HG02970 (cell line): ENCODE results near the gene DHRS4L2.
"Not testable (repeated sequence)": the region's sequence is repeated elsewhere in the genome, so short reads cannot be mapped to it uniquely, and the experiment has no call there.

Experiments
- ATAC-seq: cut with Tn5 transposase; IDR thresholded peaks from one replicate; pipeline ENCODE4 v1.9.1; 2021; ENCODE audit warnings: mild to moderate bottlenecking, moderate library complexity, moderate number of reproducible peaks; ENCODE audit not compliant: unreplicated experiment, low FRiP score

DHRS4L2 gene

GRCh38 chr14:24013654-24014514 is 25.2 kb downstream of the DHRS4L2 start:
- ATAC-seq: no peak

DNA sequence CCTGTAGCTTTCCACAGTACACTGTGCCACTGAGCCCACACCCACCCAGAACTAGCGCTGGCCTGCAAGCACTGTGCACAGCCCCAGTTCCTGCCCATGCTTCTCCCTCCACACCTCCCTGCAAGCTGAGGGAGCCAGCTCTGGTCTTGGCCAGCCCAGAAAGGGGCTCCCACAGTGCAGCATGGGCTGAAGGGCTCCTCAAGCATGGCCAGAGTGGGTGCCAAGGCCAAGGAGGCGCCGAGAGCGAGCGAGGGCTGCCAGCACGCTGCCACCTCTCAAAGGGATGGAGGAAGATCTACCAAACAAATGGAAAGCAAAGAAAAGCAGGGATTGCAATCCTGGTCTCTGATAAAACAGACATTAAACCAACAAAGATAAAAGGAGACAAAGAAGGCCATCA is 27.0 kb downstream of the DHRS4L2 start:
- ATAC-seq: not testable (repeated sequence)

DNA sequence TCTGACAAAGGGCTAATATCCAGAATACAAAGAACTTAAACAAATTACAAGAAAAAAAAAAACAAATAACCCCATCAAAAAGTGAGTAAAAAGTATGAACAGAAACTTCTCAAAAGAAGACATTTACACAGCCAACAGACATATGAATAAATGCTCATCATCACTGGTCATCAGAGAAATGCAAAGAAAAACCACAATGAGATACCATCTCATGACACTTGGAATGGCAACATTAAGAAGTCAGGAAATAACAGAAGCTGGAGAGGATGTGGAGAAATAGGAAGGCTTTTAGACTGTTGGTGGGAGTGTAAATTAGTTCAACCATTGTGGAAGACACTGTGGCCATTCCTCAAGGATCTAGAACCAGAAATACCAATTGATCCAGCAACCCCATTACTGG is 30.2 kb downstream of the DHRS4L2 start:
- not testable (repeated sequence) for ATAC-seq

DNA sequence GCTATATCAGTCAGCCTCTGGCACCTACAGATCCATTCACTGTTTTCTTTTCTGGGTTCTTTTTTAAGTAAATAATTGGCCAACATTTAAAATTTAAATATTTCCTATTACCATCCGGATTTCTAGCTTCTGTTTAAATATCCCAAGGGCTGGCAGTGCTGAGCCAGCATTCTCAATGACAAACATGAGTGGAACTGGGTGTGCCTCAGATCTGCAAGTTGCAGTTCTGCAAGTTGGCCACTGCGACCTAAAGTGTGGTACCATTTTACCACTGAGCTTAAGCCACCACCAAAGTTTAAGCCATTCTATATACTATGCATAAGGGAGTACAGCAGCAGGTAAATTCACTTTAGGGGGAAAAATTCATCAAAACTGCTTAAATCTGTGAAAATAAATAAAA is 31.2 kb downstream of the DHRS4L2 start:
- ATAC-seq: not testable (repeated sequence)

GRCh38 chr14:24020520-24020919 is 31.8 kb downstream of the DHRS4L2 start:
- not testable (repeated sequence) for ATAC-seq

GRCh38 chr14:24024939-24025418 is 36.2 kb downstream of the DHRS4L2 start:
- not testable (repeated sequence) for ATAC-seq

DNA sequence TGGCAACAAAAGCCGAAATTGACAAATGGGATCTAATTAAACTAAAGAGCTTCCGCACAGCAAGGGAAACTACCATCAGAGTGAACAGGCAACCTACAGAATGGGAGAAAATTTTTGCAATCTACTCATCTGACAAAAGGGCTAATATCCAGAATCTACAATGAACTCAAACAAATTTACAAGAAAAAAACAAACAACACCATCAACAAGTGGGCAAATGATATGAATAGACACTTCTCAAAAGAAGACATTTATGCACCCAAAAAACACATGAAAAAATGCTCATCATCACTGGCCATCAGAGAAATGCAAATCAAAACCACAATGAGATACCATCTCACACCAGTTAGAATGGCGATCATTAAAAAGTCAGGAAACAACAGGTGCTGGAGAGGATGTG is 41.0 kb downstream of the DHRS4L2 start:
- not testable (repeated sequence) for ATAC-seq

DNA sequence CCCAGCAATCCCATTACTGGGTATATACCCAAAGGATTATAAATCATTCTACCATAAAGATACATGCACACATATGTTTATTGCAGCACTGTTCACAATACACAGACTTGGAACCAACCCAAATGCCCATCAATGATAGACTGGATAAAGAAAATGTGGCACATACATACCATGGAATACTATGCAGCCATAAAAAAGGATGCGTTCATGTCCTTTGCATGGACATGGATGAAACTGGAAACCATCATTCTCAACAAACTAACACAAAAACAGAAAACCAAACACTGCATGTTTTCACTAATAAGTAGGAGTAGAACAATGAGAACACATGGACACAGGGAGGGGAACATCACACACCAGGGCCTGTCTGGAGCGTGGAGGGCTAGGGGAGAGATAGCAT is 42.6 kb downstream of the DHRS4L2 start:
- not testable (repeated sequence) for ATAC-seq

DNA sequence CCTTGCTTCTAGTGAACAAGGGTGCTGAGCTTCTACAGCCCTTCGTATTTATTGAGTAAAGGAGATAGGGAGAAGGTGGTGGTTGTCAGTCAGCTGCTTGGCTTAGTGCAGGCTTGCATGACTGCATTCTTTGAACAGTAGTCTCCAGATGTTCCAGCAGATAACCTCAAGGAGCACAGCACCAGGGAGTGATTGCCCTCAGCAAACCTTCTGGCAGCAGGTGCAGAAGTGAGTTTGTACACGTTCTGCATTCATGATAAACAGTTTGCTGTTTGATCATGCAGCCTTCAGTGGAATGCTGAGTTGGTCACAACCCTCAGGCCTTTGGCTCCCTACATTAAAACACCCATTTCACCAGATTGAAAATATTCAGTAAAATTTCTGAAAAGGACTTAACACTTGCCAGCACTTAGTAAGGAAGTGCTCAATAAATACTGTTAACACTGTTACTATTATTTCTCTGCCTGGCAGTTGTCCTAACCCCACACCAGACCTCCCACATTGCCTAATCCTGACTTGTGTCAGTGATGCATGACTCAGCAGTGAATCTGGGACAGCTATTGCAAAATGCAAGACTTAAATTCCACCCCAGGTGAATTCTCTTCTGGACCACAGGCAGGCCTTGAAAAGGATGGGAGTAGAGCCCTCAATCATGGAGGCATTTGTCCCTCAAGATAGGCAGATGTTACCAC is 44.1 kb downstream of the DHRS4L2 start:
- ATAC-seq: no peak

GRCh38 chr14:24035769-24036168 is 47.0 kb downstream of the DHRS4L2 start:
- ATAC-seq: not testable (repeated sequence)

- no peak for ATAC-seq
These were observed 47.6 kb downstream of the DHRS4L2 start for GRCh38 chr14:24036169-24036962.

DNA sequence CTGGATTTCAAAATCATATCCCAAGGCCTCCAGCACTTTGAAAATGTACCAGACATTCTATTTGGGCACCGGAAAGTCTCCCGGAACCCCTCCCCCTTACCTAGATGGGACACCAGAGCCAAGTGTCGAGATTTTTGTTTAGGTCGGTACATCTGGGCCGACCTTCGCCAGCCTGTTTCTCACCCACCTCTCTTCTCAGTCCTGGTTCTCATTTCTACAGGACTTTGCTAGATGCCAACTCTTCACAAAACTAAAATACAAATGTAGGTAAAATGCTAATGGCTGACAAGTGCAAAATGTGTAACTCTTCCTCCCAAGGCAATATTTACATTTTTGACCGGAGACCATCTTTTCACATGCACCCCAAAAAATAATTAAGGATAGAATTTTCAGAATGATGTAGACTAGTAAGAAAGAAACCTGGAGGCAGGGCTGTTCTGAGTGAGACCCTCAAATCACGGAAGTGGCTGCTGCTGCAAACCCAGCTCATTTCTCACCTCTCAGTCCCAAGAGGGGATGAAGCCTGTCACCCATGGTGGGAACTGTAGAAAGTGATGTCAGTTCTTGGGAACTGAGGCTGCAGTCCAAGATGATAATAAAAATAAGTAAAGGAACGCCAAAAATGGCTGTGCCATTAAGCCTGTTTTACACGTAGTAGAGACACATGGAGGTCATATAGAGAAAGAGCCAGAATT is 48.4 kb downstream of the DHRS4L2 start:
- ATAC-seq: not testable (repeated sequence)

GRCh38 chr14:24037658-24038037 is 48.9 kb downstream of the DHRS4L2 start:
- no peak for ATAC-seq

DNA sequence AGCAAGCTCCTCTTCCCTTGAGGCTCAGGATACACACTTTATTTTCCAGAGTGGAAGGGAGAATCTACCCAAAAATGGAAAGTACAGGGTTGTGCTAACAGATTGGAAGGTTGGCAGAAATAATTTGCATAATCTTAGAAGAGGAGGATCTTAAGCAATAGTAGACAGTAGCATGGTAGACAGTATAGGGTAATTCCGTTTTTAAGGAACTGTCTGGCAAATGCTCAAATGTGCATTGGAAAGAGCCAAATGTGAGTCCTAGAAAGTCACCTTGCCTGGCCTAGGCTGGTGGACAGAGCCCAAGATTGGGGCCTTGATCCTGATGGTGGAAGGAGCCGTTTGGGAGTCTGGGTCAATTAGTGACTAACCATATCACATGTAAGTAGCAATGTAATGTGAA is 50.0 kb downstream of the DHRS4L2 start:
- ATAC-seq: no peak

DNA sequence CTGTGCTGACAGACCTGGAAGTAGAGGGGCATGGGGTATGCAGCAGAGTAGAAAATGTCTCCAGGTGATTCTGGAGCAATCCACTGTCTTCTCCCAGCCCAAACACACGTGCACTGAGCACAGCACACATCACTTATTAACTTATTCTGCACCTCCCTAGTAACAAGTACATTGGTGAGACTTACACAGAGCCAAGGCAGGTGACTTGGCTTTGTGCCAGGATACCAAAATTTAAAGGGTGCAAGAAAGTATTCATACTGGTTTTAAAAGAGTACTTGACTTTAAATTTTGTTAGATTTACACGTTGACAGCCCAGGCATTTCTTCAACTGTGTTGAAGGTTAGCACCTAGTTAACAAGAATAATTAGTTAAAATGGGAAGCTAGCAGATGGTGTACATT is 52.0 kb downstream of the DHRS4L2 start:
- no peak for ATAC-seq

- ATAC-seq: no peak
These were observed 54.0 kb downstream of the DHRS4L2 start for GRCh38 chr14:24042746-24043145.

- ATAC-seq: not testable (repeated sequence)
These were observed 60.3 kb downstream of the DHRS4L2 start for GRCh38 chr14:24049002-24049401.

GRCh38 chr14:24050753-24051152 is 62.0 kb downstream of the DHRS4L2 start:
- ATAC-seq: not testable (repeated sequence)

DNA sequence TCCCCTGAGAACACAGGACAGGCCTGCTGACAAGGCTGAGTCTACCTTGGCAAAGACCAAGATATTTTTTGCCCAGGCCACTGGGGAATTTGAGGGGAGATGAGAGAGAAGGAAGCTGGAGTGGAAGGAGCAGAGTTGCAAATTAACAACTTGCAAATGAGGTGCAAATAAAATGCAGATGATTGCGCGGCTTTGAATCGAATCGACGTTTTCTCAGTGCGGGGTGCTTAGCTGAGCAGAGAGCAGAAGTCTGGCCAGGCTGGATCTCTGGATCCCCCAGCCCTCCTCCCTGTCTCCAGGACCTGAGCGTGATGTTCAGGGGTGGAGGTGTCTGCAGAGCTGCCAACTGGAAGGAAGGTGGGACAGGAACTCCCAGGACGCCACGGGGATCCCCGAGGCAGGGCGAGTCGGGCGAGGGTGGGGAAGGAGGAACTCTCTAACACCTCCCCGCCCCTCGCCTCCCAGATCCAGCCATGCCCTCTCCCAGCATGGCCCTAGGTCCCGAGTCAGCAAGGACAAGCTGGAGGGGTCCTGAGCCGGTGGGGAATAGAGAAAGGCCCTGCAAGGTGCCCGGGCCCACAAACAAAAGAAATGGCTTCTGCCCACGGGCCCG is 62.6 kb downstream of the DHRS4L2 start:
- peak; percentile 9 for ATAC-seq
